ENCODE measurements around the gene CEP72. TPM values are rescaled to one million over a fixed set of nuclear protein-coding genes. Genes with fewer than 3 reads are reported as not detected.

CEP72 gene
- total and polyA plus RNA-seq, 11 donors, result 0.58 to 4.1 (median 1.6) TPM

GRCh38 chr5:673161-673830, 61.2 kb downstream of the CEP72 start:
- peaks cover 12 to 56% (median 35%) of the 10 kb centered on the region in 12 donors for H3K4me1 ChIP-seq
- H3K36me3 ChIP-seq, result no peaks in the 10 kb centered on the region
- H3K4me3 ChIP-seq, result peak overlapping the region in 7 of 12 donors; percentile 2 to 37 (median 24)
- TF ChIP-seq CTCF (IDR thresholded peaks at IDR 0.05), result no peak
- no peak for TF ChIP-seq POLR2A (IDR thresholded peaks at IDR 0.05)
- peaks cover 0 to 5% (median 0%) of the 10 kb centered on the region in 9 donors for H3K27me3 ChIP-seq
- intact Hi-C loops (cut with DNase I), result loop anchor here in 6 of 10 donors (2.0 to 10.0 kb wide), 7 partner anchors 20 to 230 kb away; partner anchors contain the start of gene TPPP (in 1 of the 6)
- peak overlapping the region in 9 of 12 donors; percentile 16 to 85 (median 73) for H3K27ac ChIP-seq
- WGBS, 4 donors, result 42 to 62% (median 47%) methylated on average over 13 to 19 of the region's 19 CpGs
- ATAC-seq (no peak), DNase-seq (peak in 2 of 5 donors; percentile 17 to 27)
- no peaks in the 10 kb centered on the region for H3K9me3 ChIP-seq

GRCh38 chr5:673831-674629, 61.9 kb downstream of the CEP72 start:
- peak in 4 of 5 donors; percentile 38 to 78 (median 74) for DNase-seq
- peaks cover 0 to 5% (median 0%) of the 10 kb centered on the region in 9 donors for H3K27me3 ChIP-seq
- peak overlapping the region in 1 of 12 donors; percentile 10 for H3K4me3 ChIP-seq
- H3K9me3 ChIP-seq, result no peaks in the 10 kb centered on the region
- intact Hi-C loops (cut with DNase I), result loop anchor here in 6 of 10 donors (2.0 to 10.0 kb wide), 7 partner anchors 19 to 229 kb away; partner anchors contain the start of gene TPPP (in 1 of the 6)
- no peak for TF ChIP-seq POLR2A (IDR thresholded peaks at IDR 0.05)
- TF ChIP-seq CTCF (IDR thresholded peaks at IDR 0.05), result peak in 1 of 12 donors; percentile 6
- H3K36me3 ChIP-seq, result no peaks in the 10 kb centered on the region
- ATAC-seq, result peak; percentile 50 to 65 (median 56)
- peaks cover 12 to 54% (median 35%) of the 10 kb centered on the region in 12 donors for H3K4me1 ChIP-seq
- H3K27ac ChIP-seq, result peak overlapping the region in 10 of 12 donors; percentile 25 to 85 (median 70)
- 36 to 58% (median 44%) methylated on average over 15 to 27 of the region's 27 CpGs for WGBS, 4 donors

DNA sequence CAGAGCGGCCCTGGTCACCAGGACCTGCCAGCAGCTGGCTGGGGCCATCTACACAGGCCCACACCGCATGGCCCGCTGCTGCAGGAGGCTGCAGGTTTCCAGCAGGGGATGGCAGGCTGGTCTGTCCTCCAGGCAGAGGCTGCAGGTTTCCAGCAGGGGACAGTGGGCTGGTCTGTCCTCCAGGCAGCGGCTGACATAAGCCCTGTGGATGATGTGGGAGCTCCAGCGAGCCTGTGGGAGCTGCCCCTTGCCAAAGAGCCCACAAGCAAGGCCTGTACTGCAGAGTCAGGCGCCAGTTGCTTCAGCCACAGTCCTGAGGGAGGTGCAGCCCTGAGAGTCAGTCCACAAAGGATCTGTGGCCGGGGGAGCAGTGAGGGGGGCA, 62.5 kb downstream of the CEP72 start:
- peak in 2 of 4 donors; percentile 3 to 10 for ATAC-seq

More for the DNA sequence above, 62.5 kb downstream of the CEP72 start:
- H3K4me1 ChIP-seq, result peaks cover 12 to 50% (median 35%) of the 10 kb centered on the region in 12 donors
- TF ChIP-seq CTCF (IDR thresholded peaks at IDR 0.05) (peak in 1 of 12 donors; percentile 12), POLR2A (IDR thresholded peaks at IDR 0.05) (no peak)
- peak overlapping the region in 9 of 12 donors; percentile 25 to 85 (median 73) for H3K27ac ChIP-seq
- H3K36me3 ChIP-seq, result no peaks in the 10 kb centered on the region
- H3K27me3 ChIP-seq, result peaks cover 0 to 5% (median 0%) of the 10 kb centered on the region in 9 donors
- 29 to 62% (median 47%) methylated on average over 6 to 7 of the region's 7 CpGs for WGBS, 4 donors
- H3K4me3 ChIP-seq, result peak overlapping the region in 1 of 12 donors; percentile 10
- H3K9me3 ChIP-seq, result no peaks in the 10 kb centered on the region
- intact Hi-C loops (cut with DNase I), result loop anchor here in 5 of 10 donors (5.0 to 10.0 kb wide), 5 partner anchors 83 to 228 kb away; no protein-coding TSS in a partner anchor
- DNase-seq, result peak in 1 of 5 donors; percentile 25

Data from heart left ventricle (tissue), 16 donors.